ENCODE results near the gene CEP57L1. TPM values are rescaled to one million over a fixed set of nuclear protein-coding genes. Genes with fewer than 3 reads are reported as not detected.

Gene CEP57L1
- total RNA-seq, 1 donor from 2014 or later, result 4.7 TPM

DNA sequence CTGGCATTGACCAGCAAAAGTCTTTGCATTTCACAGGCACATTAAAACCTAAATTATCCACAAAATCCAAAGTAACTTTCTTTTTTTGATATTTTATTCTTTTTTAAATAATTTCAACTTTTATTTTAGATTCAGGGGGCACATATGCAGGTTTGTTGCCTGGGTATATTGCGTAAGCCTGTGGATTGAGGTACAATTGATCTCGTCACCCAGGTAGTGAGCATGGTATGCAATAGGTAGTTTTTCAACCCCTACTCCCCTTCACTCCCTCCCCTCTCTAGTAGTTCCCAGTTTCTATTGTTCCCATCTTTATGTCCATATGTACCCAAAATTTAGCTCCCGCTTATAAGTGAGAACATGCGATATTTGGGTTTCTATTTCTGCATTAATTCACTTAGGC lies 97.6 kb downstream of the CEP57L1 start:
- peaks cover 3% of the 10 kb centered on the region for H3K36me3 Mint-ChIP-seq (ENCODE audit: low read depth)
- ATAC-seq (ENCODE audit: low read depth), result no peak

GRCh38 chr6:109194880-109195279 lies 99.6 kb downstream of the CEP57L1 start:
- H3K27me3 Mint-ChIP-seq, result peaks cover 2% of the 10 kb centered on the region
- intact Hi-C loops (cut with micrococcal nuclease), result no loop called here
- no peak for ATAC-seq (ENCODE audit: low read depth)
- TF ChIP-seq, protein P1, sequence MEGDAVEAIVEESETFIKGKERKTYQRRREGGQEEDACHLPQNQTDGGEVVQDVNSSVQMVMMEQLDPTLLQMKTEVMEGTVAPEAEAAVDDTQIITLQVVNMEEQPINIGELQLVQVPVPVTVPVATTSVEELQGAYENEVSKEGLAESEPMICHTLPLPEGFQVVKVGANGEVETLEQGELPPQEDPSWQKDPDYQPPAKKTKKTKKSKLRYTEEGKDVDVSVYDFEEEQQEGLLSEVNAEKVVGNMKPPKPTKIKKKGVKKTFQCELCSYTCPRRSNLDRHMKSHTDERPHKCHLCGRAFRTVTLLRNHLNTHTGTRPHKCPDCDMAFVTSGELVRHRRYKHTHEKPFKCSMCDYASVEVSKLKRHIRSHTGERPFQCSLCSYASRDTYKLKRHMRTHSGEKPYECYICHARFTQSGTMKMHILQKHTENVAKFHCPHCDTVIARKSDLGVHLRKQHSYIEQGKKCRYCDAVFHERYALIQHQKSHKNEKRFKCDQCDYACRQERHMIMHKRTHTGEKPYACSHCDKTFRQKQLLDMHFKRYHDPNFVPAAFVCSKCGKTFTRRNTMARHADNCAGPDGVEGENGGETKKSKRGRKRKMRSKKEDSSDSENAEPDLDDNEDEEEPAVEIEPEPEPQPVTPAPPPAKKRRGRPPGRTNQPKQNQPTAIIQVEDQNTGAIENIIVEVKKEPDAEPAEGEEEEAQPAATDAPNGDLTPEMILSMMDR (IDR thresholded peaks at IDR 0.05), result no peak
- peaks cover 3% of the 10 kb centered on the region for H3K36me3 Mint-ChIP-seq (ENCODE audit: low read depth)
- ChIA-PET CTCF (no interaction called here), POLR2A (no interaction called here)
- peaks cover 17% of the 10 kb centered on the region for H3K9me3 Mint-ChIP-seq
- no peak for DNase-seq
- H3K27ac Mint-ChIP-seq, result no peak overlapping the region
- H3K4me3 Mint-ChIP-seq, result no peak overlapping the region
- H3K4me1 Mint-ChIP-seq, result no peaks in the 10 kb centered on the region

More for the DNA sequence above, 97.6 kb downstream of the CEP57L1 start:
- peaks cover 2% of the 10 kb centered on the region for H3K27me3 Mint-ChIP-seq
- ChIA-PET POLR2A (no interaction called here), CTCF (no interaction called here)
- DNase-seq, result no peak
- intact Hi-C loops (cut with micrococcal nuclease), result no loop called here
- H3K4me1 Mint-ChIP-seq, result no peaks in the 10 kb centered on the region
- TF ChIP-seq, protein P1 (IDR thresholded peaks at IDR 0.05), result no peak
- H3K27ac Mint-ChIP-seq, result no peak overlapping the region
- no peak overlapping the region for H3K4me3 Mint-ChIP-seq
- H3K9me3 Mint-ChIP-seq, result peaks cover 17% of the 10 kb centered on the region

DNA sequence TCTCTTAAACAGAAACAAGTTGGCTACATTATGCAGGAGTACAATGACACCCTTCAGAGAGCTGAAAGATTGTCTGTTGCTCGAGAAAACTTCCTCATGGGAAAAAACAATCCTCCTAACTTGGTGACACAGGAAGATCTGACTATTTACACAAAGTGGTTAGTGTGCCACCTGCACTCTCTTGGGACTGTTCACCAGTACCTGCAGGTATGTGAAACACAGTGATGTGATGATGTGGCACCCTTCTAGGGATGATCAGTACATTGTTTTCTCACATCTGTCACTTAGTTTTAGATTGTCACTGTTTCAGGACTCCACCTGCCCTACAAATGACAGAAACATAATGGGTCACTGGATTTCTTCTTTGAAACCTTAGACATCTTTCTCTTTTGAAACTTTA lies 101.8 kb downstream of the CEP57L1 start:
- H3K27me3 Mint-ChIP-seq, result peaks cover 2% of the 10 kb centered on the region
- intact Hi-C loops (cut with micrococcal nuclease), result no loop called here
- no peak overlapping the region for H3K4me3 Mint-ChIP-seq
- no peak for DNase-seq
- TF ChIP-seq, protein P1 (IDR thresholded peaks at IDR 0.05), result no peak
- H3K4me1 Mint-ChIP-seq, result no peaks in the 10 kb centered on the region
- no peak overlapping the region for H3K27ac Mint-ChIP-seq
- ATAC-seq (ENCODE audit: low read depth), result no peak
- H3K36me3 Mint-ChIP-seq (ENCODE audit: low read depth), result peaks cover 3% of the 10 kb centered on the region
- peaks cover 8% of the 10 kb centered on the region for H3K9me3 Mint-ChIP-seq
- CTCF ChIA-PET, result no interaction called here
- POLR2A ChIA-PET, result no interaction called here

- Mint-ChIP-seq H3K36me3 (ENCODE audit: low read depth) (no peaks in the 10 kb centered on the region), H3K4me1 (no peaks in the 10 kb centered on the region), H3K9me3 (no peaks in the 10 kb centered on the region), H3K27me3 (no peaks in the 10 kb centered on the region), H3K27ac (no peak overlapping the region), H3K4me3 (no peak overlapping the region)
- DNase-seq, result no peak
- CTCF ChIA-PET, result no interaction called here
- TF ChIP-seq, protein P1 (IDR thresholded peaks at IDR 0.05), result no peak
- POLR2A ChIA-PET, result no interaction called here
- intact Hi-C loops (cut with micrococcal nuclease), result no loop called here
- ATAC-seq (ENCODE audit: low read depth), result no peak
Measured at GRCh38 chr6:109202409-109203264, 107.3 kb downstream of the CEP57L1 start.

GRCh38 chr6:109204511-109204910 lies 109.2 kb downstream of the CEP57L1 start:
- Mint-ChIP-seq H3K27ac (no peak overlapping the region), H3K27me3 (no peaks in the 10 kb centered on the region), H3K36me3 (ENCODE audit: low read depth) (no peaks in the 10 kb centered on the region), H3K4me3 (no peak overlapping the region), H3K4me1 (no peaks in the 10 kb centered on the region), H3K9me3 (no peaks in the 10 kb centered on the region)
- ChIA-PET CTCF (no interaction called here), POLR2A (no interaction called here)
- intact Hi-C loops (cut with micrococcal nuclease), result no loop called here
- DNase-seq (no peak), ATAC-seq (ENCODE audit: low read depth) (no peak)
- TF ChIP-seq, protein P1 (IDR thresholded peaks at IDR 0.05), result no peak

All from activated B cell treated with CpG ODN at 0.5 μM for 24 hours (primary cell).